Liver (tissue), 9 donors: ENCODE results near the gene SUGP2. TPM values are rescaled to one million over a fixed set of nuclear protein-coding genes. Genes with fewer than 3 reads are reported as not detected.

Source experiments
- DNase-seq: peaks from one replicate; pipeline ENCODE4 v3.0.0-alpha.2; 2017; ENCODE audit warnings: low spot score
- H3K27ac ChIP-seq, 2 donors: one replicate each; pipeline ENCODE4 v1.7.0; 2013; ENCODE audit warnings: inconsistent platforms in 2 of 2, low read length in 2 of 2, control low read depth in 1 of 2, low read depth in 1 of 2, mild to moderate bottlenecking in 1 of 2
- H3K27me3 ChIP-seq, 4 donors: one replicate each; pipeline versions ENCODE4 v1.6.1 to v1.7.0; 2013; ENCODE audit warnings: low read length in 3 of 4, inconsistent platforms in 1 of 4, mild to moderate bottlenecking in 1 of 4, moderate library complexity in 1 of 4; ENCODE audit not compliant: control insufficient read depth in 4 of 4, insufficient read depth in 4 of 4
- H3K36me3 ChIP-seq, 4 donors: one replicate each; pipeline versions ENCODE4 v1.6.1 to v1.7.0; 2013; ENCODE audit warnings: low read length in 3 of 4, mild to moderate bottlenecking in 3 of 4, low read depth in 1 of 4, moderate library complexity in 1 of 4; ENCODE audit not compliant: control insufficient read depth in 4 of 4, insufficient read depth in 3 of 4
- H3K4me1 ChIP-seq, 4 donors: one replicate each; pipeline versions ENCODE4 v1.6.1 to v1.7.0; 2013; ENCODE audit warnings: low read length in 3 of 4, mild to moderate bottlenecking in 3 of 4, moderate library complexity in 1 of 4; ENCODE audit not compliant: control insufficient read depth in 4 of 4, insufficient read depth in 4 of 4
- H3K4me3 ChIP-seq, 3 donors: one replicate each; pipeline versions ENCODE4 v1.6.1 to v1.7.0; 2013; ENCODE audit warnings: low read length in 3 of 3, control low read depth in 1 of 3, low read depth in 1 of 3, mild to moderate bottlenecking in 1 of 3
- H3K9ac ChIP-seq, 2 donors: one replicate each; pipeline ENCODE4 v1.7.0; 2013; ENCODE audit warnings: low read length in 2 of 2, mild to moderate bottlenecking in 2 of 2, moderate library complexity in 2 of 2, control low read depth in 1 of 2, low read depth in 1 of 2
- H3K9me3 ChIP-seq, 4 donors: one replicate each; pipeline versions ENCODE4 v1.6.1 to v1.7.0; 2013; ENCODE audit warnings: low read length in 3 of 4; ENCODE audit not compliant: control insufficient read depth in 4 of 4
- ATF3 ChIP-seq: IDR thresholded peaks from 2 replicates; pipeline ENCODE4 v1.6.1; 2016; ENCODE audit warnings: antibody characterized with exemption
- EGR1 ChIP-seq, 2 donors: IDR thresholded peaks; 2 replicates each; pipeline ENCODE4 v1.6.1; 2016 to 2018; ENCODE audit warnings: antibody characterized with exemption in 2 of 2, low read depth in 2 of 2
- FOXA1 ChIP-seq: IDR thresholded peaks from 2 replicates; pipeline ENCODE4 v1.6.1; 2016; ENCODE audit warnings: antibody characterized with exemption
- FOXA2 ChIP-seq: IDR thresholded peaks from 2 replicates; pipeline ENCODE4 v1.6.1; 2016; ENCODE audit warnings: antibody characterized with exemption
- GABPA ChIP-seq, 2 donors: IDR thresholded peaks in 1 of 2; conservative IDR thresholded peaks in 1 of 2; 2 replicates each; pipeline ENCODE4 v1.6.1; 2016; ENCODE audit warnings: antibody characterized with exemption in 2 of 2, mild to moderate bottlenecking in 1 of 2, moderate library complexity in 1 of 2
- HNF4A ChIP-seq, 2 donors: conservative IDR thresholded peaks; 2 replicates each; pipeline ENCODE4 v1.6.1; 2016; ENCODE audit warnings: antibody characterized with exemption in 2 of 2, mild to moderate bottlenecking in 2 of 2
- HNF4G ChIP-seq: IDR thresholded peaks from 2 replicates; pipeline ENCODE4 v1.6.1; 2016; ENCODE audit warnings: antibody characterized with exemption
- JUND ChIP-seq, 2 donors: IDR thresholded peaks; 2 replicates each; pipeline ENCODE4 v1.6.1; 2016; ENCODE audit warnings: antibody characterized with exemption in 2 of 2
- NR2F2 ChIP-seq: IDR thresholded peaks from 2 replicates; pipeline ENCODE4 v1.6.1; 2016; ENCODE audit warnings: antibody characterized with exemption
- RAD21 ChIP-seq, 2 donors: IDR thresholded peaks; 2 replicates each; pipeline ENCODE4 v1.6.1; 2016; ENCODE audit warnings: antibody characterized with exemption in 2 of 2, mild to moderate bottlenecking in 2 of 2
- RXRA ChIP-seq, 2 donors: IDR thresholded peaks; 2 replicates each; pipeline ENCODE4 v1.6.1; 2017 to 2018; ENCODE audit warnings: antibody characterized with exemption in 2 of 2, mild to moderate bottlenecking in 1 of 2
- SP1 ChIP-seq: IDR thresholded peaks from 2 replicates; pipeline ENCODE4 v1.6.1; 2018; ENCODE audit warnings: antibody characterized with exemption, mild to moderate bottlenecking
- TAF1 ChIP-seq: conservative IDR thresholded peaks from 2 replicates; pipeline ENCODE4 v1.6.1; 2016; ENCODE audit warnings: antibody characterized with exemption, mild to moderate bottlenecking
- YY1 ChIP-seq: IDR thresholded peaks from 2 replicates; pipeline ENCODE4 v1.6.1; 2016; ENCODE audit warnings: antibody characterized with exemption, mild to moderate bottlenecking
- WGBS: extraction: QIAGEN DNeasy Blood & Tissue Kit; methylation state at CpG from one replicate; pipeline ENCODE4 v1.1.7; 2013; 5-methylcytosine and 5-hydroxymethylcytosine counted together
- polyA plus RNA-seq, 2 donors: library from polyadenylated mRNA; stranded (reverse) in 1 of 2; unstranded in 1 of 2; fragments of 200-250 nt in 1 of 2; fragments of >200 nt in 1 of 2; fragmentation: Nextera tagmentation in 1 of 2; extraction: Ambion mirVana in 1 of 2; gene quantifications; one replicate each; pipeline versions ENCODE4 v1.2.1 to v1.2.3, GENCODE V29; 2013 to 2015
- total RNA-seq, 2 donors: library from RNA; depleted of rRNA; stranded (reverse); fragments of >200 nt; gene quantifications; one replicate each; pipeline ENCODE4 v1.2.3, GENCODE V29; 2014
- TF ChIP-seq, protein P1 (sequence below): IDR thresholded peaks from 2 replicates; pipeline ENCODE4 v1.6.1; 2016; ENCODE audit warnings: antibody characterized with exemption
- TF ChIP-seq, protein P2 (sequence below): fragments of 150-350 bp; IDR thresholded peaks from 2 replicates; pipeline ENCODE4 v1.5.1; 2017; ENCODE audit warnings: improper control_type of control experiment, low read depth, low read length; ENCODE audit not compliant: missing input control
- TF ChIP-seq, protein P3 (sequence below): IDR thresholded peaks from 2 replicates; pipeline ENCODE4 v1.6.1; 2016; ENCODE audit warnings: antibody characterized with exemption, mild to moderate bottlenecking
- TF ChIP-seq, protein P4 (sequence below): IDR thresholded peaks from 2 replicates; pipeline ENCODE4 v1.6.1; 2016; ENCODE audit warnings: antibody characterized with exemption
- donor health status: healthy.
- donor health status: healthy.
- donor health status: healthy.
- donor health status: healthy.
- donor health status: healthy.

SUGP2 gene
- total and polyA plus RNA-seq, 4 donors = 9.6 to 29.0 (median 19.2) TPM

DNA sequence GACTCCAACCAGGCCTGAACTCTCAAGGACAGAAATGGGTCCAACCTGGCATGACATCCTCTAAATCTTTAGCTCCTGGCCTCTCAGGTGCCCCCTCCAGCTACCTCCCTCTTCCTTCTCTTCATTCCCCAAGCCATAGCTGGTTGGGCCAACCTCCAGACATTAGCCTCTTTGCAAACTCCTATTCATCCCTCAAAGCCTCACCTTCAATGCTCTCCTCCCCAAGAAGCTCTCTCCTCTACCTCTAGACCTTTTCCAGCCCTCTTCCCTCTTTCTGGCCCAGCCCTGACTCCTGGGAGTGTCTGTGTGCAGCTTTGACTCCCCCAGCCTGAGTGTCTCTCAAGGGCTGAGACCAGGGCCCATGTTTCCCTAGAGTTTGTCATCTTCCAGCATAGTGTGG is 87.0 kb downstream of the SUGP2 start:
- no peak overlapping the region for H3K9ac ChIP-seq
- no peaks in the 10 kb centered on the region for H3K9me3 ChIP-seq
- TF ChIP-seq RXRA (IDR thresholded peaks at IDR 0.05) (no peak), RAD21 (IDR thresholded peaks at IDR 0.05) (no peak), JUND (IDR thresholded peaks at IDR 0.05) (no peak), FOXA1 (no peak), HNF4A (conservative IDR thresholded peaks at IDR 0.05) (no peak), ATF3 (no peak), NR2F2 (no peak), GABPA (IDR thresholded peaks at IDR 0.05 in 1 of 2, conservative IDR thresholded peaks at IDR 0.05 in 1 of 2) (no peak), HNF4G (no peak), TAF1 (no peak), EGR1 (IDR thresholded peaks at IDR 0.05; ENCODE audit: low read depth in 2 of 2) (no peak), YY1 (no peak), FOXA2 (no peak)
- TF ChIP-seq, protein P1, sequence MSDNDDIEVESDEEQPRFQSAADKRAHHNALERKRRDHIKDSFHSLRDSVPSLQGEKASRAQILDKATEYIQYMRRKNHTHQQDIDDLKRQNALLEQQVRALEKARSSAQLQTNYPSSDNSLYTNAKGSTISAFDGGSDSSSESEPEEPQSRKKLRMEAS = no peak
- TF ChIP-seq, protein P2, sequence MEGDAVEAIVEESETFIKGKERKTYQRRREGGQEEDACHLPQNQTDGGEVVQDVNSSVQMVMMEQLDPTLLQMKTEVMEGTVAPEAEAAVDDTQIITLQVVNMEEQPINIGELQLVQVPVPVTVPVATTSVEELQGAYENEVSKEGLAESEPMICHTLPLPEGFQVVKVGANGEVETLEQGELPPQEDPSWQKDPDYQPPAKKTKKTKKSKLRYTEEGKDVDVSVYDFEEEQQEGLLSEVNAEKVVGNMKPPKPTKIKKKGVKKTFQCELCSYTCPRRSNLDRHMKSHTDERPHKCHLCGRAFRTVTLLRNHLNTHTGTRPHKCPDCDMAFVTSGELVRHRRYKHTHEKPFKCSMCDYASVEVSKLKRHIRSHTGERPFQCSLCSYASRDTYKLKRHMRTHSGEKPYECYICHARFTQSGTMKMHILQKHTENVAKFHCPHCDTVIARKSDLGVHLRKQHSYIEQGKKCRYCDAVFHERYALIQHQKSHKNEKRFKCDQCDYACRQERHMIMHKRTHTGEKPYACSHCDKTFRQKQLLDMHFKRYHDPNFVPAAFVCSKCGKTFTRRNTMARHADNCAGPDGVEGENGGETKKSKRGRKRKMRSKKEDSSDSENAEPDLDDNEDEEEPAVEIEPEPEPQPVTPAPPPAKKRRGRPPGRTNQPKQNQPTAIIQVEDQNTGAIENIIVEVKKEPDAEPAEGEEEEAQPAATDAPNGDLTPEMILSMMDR = no peak
- TF ChIP-seq, protein P3, sequence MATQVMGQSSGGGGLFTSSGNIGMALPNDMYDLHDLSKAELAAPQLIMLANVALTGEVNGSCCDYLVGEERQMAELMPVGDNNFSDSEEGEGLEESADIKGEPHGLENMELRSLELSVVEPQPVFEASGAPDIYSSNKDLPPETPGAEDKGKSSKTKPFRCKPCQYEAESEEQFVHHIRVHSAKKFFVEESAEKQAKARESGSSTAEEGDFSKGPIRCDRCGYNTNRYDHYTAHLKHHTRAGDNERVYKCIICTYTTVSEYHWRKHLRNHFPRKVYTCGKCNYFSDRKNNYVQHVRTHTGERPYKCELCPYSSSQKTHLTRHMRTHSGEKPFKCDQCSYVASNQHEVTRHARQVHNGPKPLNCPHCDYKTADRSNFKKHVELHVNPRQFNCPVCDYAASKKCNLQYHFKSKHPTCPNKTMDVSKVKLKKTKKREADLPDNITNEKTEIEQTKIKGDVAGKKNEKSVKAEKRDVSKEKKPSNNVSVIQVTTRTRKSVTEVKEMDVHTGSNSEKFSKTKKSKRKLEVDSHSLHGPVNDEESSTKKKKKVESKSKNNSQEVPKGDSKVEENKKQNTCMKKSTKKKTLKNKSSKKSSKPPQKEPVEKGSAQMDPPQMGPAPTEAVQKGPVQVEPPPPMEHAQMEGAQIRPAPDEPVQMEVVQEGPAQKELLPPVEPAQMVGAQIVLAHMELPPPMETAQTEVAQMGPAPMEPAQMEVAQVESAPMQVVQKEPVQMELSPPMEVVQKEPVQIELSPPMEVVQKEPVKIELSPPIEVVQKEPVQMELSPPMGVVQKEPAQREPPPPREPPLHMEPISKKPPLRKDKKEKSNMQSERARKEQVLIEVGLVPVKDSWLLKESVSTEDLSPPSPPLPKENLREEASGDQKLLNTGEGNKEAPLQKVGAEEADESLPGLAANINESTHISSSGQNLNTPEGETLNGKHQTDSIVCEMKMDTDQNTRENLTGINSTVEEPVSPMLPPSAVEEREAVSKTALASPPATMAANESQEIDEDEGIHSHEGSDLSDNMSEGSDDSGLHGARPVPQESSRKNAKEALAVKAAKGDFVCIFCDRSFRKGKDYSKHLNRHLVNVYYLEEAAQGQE = no peak
- TF ChIP-seq, protein P4, sequence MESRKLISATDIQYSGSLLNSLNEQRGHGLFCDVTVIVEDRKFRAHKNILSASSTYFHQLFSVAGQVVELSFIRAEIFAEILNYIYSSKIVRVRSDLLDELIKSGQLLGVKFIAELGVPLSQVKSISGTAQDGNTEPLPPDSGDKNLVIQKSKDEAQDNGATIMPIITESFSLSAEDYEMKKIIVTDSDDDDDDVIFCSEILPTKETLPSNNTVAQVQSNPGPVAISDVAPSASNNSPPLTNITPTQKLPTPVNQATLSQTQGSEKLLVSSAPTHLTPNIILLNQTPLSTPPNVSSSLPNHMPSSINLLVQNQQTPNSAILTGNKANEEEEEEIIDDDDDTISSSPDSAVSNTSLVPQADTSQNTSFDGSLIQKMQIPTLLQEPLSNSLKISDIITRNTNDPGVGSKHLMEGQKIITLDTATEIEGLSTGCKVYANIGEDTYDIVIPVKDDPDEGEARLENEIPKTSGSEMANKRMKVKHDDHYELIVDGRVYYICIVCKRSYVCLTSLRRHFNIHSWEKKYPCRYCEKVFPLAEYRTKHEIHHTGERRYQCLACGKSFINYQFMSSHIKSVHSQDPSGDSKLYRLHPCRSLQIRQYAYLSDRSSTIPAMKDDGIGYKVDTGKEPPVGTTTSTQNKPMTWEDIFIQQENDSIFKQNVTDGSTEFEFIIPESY = no peak
- H3K4me3 ChIP-seq = no peak overlapping the region
- no peaks in the 10 kb centered on the region for H3K27me3 ChIP-seq
- no peaks in the 10 kb centered on the region for H3K36me3 ChIP-seq
- no peak overlapping the region for H3K27ac ChIP-seq
- DNase-seq = no peak
- peaks cover 0 to 3% (median 1%) of the 10 kb centered on the region in 4 donors for H3K4me1 ChIP-seq

GRCh38 chr19:18945297-18945696 is 88.0 kb downstream of the SUGP2 start:
- 88% methylated on average over 9 of the region's 9 CpGs for WGBS
- Histone ChIP-seq H3K36me3 (no peaks in the 10 kb centered on the region), H3K9ac (no peak overlapping the region), H3K4me1 (peaks cover 2 to 6% (median 4%) of the 10 kb centered on the region in 4 donors), H3K27me3 (no peaks in the 10 kb centered on the region), H3K9me3 (no peaks in the 10 kb centered on the region), H3K27ac (no peak overlapping the region), H3K4me3 (no peak overlapping the region)
- no peak for DNase-seq
- TF ChIP-seq SP1 = no peak
- no peak for TF ChIP-seq ATF3
- TF ChIP-seq GABPA (IDR thresholded peaks at IDR 0.05 in 1 of 2, conservative IDR thresholded peaks at IDR 0.05 in 1 of 2) = no peak
- TF ChIP-seq, protein P4 = no peak
- no peak for TF ChIP-seq RXRA (IDR thresholded peaks at IDR 0.05)
- no peak for TF ChIP-seq NR2F2
- no peak for TF ChIP-seq EGR1 (IDR thresholded peaks at IDR 0.05; ENCODE audit: low read depth in 2 of 2)
- no peak for TF ChIP-seq FOXA2
- TF ChIP-seq HNF4A (conservative IDR thresholded peaks at IDR 0.05) = no peak
- no peak for TF ChIP-seq YY1
- TF ChIP-seq, protein P2 = no peak
- TF ChIP-seq HNF4G = no peak
